GM23338 (cell line): ENCODE measurements around the gene ATP8A2. TPM values are rescaled to one million over a fixed set of nuclear protein-coding genes. Genes with fewer than 3 reads are reported as not detected.
A peak's percentile ranks its signal among the peaks of the same experiment; 100 is the strongest.

Experiments used
- ATAC-seq: fragments of 200-7000 bp; cut with Tn5 transposase; 3 replicates; pipeline ENCODE4 v1.9.1; 2020
- DNase-seq: peaks from one replicate; pipeline ENCODE4 v3.0.0-alpha.2; 2015; ENCODE audit warnings: low spot score
- H2AFZ ChIP-seq: fragments of 200-600 bp; sonication (generic); 2 replicates; pipeline ENCODE4 v1.8.0; 2016; ENCODE audit warnings: antibody characterized with exemption, mild to moderate bottlenecking, moderate library complexity
- H3F3A ChIP-seq: fragments of 200-600 bp; sonication (generic); replicated peaks from 2 replicates; pipeline ENCODE4 v1.8.0; 2017; ENCODE audit warnings: antibody characterized with exemption, mixed run types, low read depth
- H3K27ac ChIP-seq: fragments of 200-600 bp; sonication (generic); 2 replicates; pipeline ENCODE4 v1.6.1; 2016; ENCODE audit warnings: low read depth
- H3K27me3 ChIP-seq: fragments of 200-600 bp; sonication (generic); 2 replicates; pipeline ENCODE4 v1.8.0; 2016; ENCODE audit warnings: mild to moderate bottlenecking, mixed run types, moderate library complexity; ENCODE audit not compliant: insufficient read depth
- H3K36me3 ChIP-seq: fragments of 200-600 bp; sonication (generic); 2 replicates; pipeline ENCODE4 v1.8.0; 2016; ENCODE audit warnings: mild to moderate bottlenecking; ENCODE audit not compliant: insufficient read depth
- H3K4me1 ChIP-seq: fragments of 200-600 bp; sonication (generic); 2 replicates; pipeline ENCODE4 v1.8.0; 2016; ENCODE audit warnings: mild to moderate bottlenecking, moderate library complexity; ENCODE audit not compliant: insufficient read depth
- H3K4me2 ChIP-seq: fragments of 200-600 bp; sonication (generic); 2 replicates; pipeline ENCODE4 v1.7.1; 2017; ENCODE audit warnings: mixed run types
- H3K4me3 ChIP-seq: fragments of 200-600 bp; sonication (generic); 2 replicates; pipeline ENCODE4 v1.6.1; 2016; ENCODE audit warnings: mixed run types
- H3K79me2 ChIP-seq: fragments of 200-600 bp; sonication (generic); replicated peaks from 2 replicates; pipeline ENCODE4 v1.8.0; 2017; ENCODE audit warnings: mild to moderate bottlenecking; ENCODE audit not compliant: insufficient read depth
- H3K9me2 ChIP-seq: fragments of 200-600 bp; sonication (generic); 2 replicates; pipeline ENCODE4 v1.8.0; 2017; ENCODE audit not compliant: insufficient read depth
- H4K20me1 ChIP-seq: fragments of 200-600 bp; sonication (generic); replicated peaks from 2 replicates; pipeline ENCODE4 v1.8.0; 2017; ENCODE audit warnings: mild to moderate bottlenecking; ENCODE audit not compliant: insufficient read depth
- H3K27ac Mint-ChIP-seq: 2 replicates; pipeline ENCODE4 v1.8.0; 2020; ENCODE audit warnings: inconsistent platforms, mild to moderate bottlenecking, moderate library complexity, mixed read lengths
- H3K27me3 Mint-ChIP-seq: 3 replicates; pipeline ENCODE4 v1.8.0; 2022; ENCODE audit warnings: low read depth, mild to moderate bottlenecking, moderate library complexity, mixed read lengths, inconsistent platforms; ENCODE audit not compliant: insufficient read depth, poor library complexity
- H3K36me3 Mint-ChIP-seq: 3 replicates; pipeline ENCODE4 v1.8.0; 2021; ENCODE audit warnings: low read depth, mild to moderate bottlenecking, inconsistent platforms, moderate library complexity, mixed read lengths
- H3K4me1 Mint-ChIP-seq: 3 replicates; pipeline ENCODE4 v1.8.0; 2020; ENCODE audit warnings: mild to moderate bottlenecking, inconsistent platforms, mixed read lengths
- H3K4me3 Mint-ChIP-seq: 3 replicates; pipeline ENCODE4 v1.8.0; 2021; ENCODE audit warnings: moderate library complexity, mild to moderate bottlenecking, inconsistent platforms, mixed read lengths
- H3K9me3 Mint-ChIP-seq: 3 replicates; pipeline ENCODE4 v1.8.0; 2020; ENCODE audit warnings: moderate library complexity, mild to moderate bottlenecking, inconsistent platforms, mixed read lengths
- CREB1 ChIP-seq: fragments of 250-450 bp; sonication (Bioruptor Pico); IDR thresholded peaks from 2 replicates; pipeline ENCODE4 v1.5.0; 2020; ENCODE audit warnings: low read depth, mild to moderate bottlenecking, moderate library complexity
- EZH2 ChIP-seq: fragments of 200-600 bp; sonication (generic); IDR thresholded peaks from one replicate; pipeline ENCODE4 v1.8.0; 2017; ENCODE audit warnings: antibody characterized with exemption, mild to moderate bottlenecking, low read depth; ENCODE audit not compliant: unreplicated experiment
- EZH2phosphoT487 ChIP-seq: fragments of 200-600 bp; sonication (generic); IDR thresholded peaks from one replicate; pipeline ENCODE4 v1.8.1; 2018; ENCODE audit warnings: antibody characterized with exemption; ENCODE audit not compliant: unreplicated experiment
- JUNB ChIP-seq: IDR thresholded peaks from one replicate; pipeline ENCODE4 v1.6.1; 2016; ENCODE audit warnings: antibody characterized with exemption; ENCODE audit not compliant: unreplicated experiment
- POLR2AphosphoS5 ChIP-seq: IDR thresholded peaks from 2 replicates; pipeline ENCODE4 v1.6.1; 2016; ENCODE audit warnings: antibody characterized with exemption, low read depth
- ZNF114 ChIP-seq: fragments of 250-450 bp; sonication (Bioruptor Pico); IDR thresholded peaks from 2 replicates; pipeline ENCODE4 v1.5.0; 2020; ENCODE audit warnings: mild to moderate bottlenecking, moderate library complexity
- ZNF331 ChIP-seq: fragments of 250-450 bp; sonication (Bioruptor Pico); IDR thresholded peaks from 2 replicates; pipeline ENCODE4 v1.5.0; 2020; ENCODE audit warnings: low read depth, mild to moderate bottlenecking, moderate library complexity
- polyA plus RNA-seq: library from polyadenylated mRNA; unstranded; fragments of >200 nt; fragmentation: Nextera tagmentation; extraction: Ambion mirVana; gene quantifications from 2 replicates; pipeline ENCODE4 v1.2.1, GENCODE V29; 2016
- total RNA-seq: library from RNA; depleted of rRNA; stranded (reverse); fragments of >200 nt; shearing (Covaris generic); gene quantifications from 2 replicates; pipeline ENCODE4 v1.2.3, GENCODE V29; 2014
- TF ChIP-seq, protein P1 (sequence below): IDR thresholded peaks from 2 replicates; pipeline ENCODE4 v1.6.1; 2016; ENCODE audit warnings: antibody characterized with exemption
- TF ChIP-seq, protein P2 (sequence below): fragments of 250-450 bp; sonication (Bioruptor Pico); IDR thresholded peaks from 2 replicates; pipeline ENCODE4 v1.5.0; 2020; ENCODE audit warnings: mild to moderate bottlenecking, moderate library complexity
- TF ChIP-seq, protein P3 (sequence below): IDR thresholded peaks from one replicate; pipeline ENCODE4 v1.6.1; 2018; ENCODE audit warnings: antibody characterized with exemption; ENCODE audit not compliant: unreplicated experiment

The ATP8A2 gene
- total and polyA plus RNA-seq, 2 experiments from 2014 or later, result 5.7 to 8.8 TPM

DNA sequence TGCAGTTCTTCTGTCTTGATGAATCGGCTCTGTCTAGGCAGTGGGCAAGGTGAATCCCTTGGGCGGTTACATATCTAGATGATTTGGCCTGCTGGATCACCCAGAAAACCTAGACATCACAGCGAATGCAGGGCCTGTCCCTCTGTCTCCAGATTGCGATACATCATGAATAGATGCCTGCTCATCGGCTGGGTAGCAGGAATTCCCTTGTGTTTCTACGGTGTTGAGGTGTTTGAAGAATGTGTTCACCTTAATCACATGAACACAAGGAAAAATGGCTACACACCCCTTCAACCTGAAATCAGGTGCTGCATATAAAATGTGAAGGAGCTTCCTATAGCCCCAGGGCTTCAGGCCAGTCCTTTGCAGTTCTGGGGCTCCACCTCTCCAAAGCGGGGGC lies 398.8 kb downstream of the ATP8A2 start (continued):
- TF ChIP-seq, protein P1, sequence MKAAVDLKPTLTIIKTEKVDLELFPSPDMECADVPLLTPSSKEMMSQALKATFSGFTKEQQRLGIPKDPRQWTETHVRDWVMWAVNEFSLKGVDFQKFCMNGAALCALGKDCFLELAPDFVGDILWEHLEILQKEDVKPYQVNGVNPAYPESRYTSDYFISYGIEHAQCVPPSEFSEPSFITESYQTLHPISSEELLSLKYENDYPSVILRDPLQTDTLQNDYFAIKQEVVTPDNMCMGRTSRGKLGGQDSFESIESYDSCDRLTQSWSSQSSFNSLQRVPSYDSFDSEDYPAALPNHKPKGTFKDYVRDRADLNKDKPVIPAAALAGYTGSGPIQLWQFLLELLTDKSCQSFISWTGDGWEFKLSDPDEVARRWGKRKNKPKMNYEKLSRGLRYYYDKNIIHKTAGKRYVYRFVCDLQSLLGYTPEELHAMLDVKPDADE, result no peak
- TF ChIP-seq POLR2AphosphoS5 (no peak), CREB1 (CRISPR knock-in tag) (no peak), ZNF331 (CRISPR knock-in tag) (no peak)
- TF ChIP-seq, protein P2, sequence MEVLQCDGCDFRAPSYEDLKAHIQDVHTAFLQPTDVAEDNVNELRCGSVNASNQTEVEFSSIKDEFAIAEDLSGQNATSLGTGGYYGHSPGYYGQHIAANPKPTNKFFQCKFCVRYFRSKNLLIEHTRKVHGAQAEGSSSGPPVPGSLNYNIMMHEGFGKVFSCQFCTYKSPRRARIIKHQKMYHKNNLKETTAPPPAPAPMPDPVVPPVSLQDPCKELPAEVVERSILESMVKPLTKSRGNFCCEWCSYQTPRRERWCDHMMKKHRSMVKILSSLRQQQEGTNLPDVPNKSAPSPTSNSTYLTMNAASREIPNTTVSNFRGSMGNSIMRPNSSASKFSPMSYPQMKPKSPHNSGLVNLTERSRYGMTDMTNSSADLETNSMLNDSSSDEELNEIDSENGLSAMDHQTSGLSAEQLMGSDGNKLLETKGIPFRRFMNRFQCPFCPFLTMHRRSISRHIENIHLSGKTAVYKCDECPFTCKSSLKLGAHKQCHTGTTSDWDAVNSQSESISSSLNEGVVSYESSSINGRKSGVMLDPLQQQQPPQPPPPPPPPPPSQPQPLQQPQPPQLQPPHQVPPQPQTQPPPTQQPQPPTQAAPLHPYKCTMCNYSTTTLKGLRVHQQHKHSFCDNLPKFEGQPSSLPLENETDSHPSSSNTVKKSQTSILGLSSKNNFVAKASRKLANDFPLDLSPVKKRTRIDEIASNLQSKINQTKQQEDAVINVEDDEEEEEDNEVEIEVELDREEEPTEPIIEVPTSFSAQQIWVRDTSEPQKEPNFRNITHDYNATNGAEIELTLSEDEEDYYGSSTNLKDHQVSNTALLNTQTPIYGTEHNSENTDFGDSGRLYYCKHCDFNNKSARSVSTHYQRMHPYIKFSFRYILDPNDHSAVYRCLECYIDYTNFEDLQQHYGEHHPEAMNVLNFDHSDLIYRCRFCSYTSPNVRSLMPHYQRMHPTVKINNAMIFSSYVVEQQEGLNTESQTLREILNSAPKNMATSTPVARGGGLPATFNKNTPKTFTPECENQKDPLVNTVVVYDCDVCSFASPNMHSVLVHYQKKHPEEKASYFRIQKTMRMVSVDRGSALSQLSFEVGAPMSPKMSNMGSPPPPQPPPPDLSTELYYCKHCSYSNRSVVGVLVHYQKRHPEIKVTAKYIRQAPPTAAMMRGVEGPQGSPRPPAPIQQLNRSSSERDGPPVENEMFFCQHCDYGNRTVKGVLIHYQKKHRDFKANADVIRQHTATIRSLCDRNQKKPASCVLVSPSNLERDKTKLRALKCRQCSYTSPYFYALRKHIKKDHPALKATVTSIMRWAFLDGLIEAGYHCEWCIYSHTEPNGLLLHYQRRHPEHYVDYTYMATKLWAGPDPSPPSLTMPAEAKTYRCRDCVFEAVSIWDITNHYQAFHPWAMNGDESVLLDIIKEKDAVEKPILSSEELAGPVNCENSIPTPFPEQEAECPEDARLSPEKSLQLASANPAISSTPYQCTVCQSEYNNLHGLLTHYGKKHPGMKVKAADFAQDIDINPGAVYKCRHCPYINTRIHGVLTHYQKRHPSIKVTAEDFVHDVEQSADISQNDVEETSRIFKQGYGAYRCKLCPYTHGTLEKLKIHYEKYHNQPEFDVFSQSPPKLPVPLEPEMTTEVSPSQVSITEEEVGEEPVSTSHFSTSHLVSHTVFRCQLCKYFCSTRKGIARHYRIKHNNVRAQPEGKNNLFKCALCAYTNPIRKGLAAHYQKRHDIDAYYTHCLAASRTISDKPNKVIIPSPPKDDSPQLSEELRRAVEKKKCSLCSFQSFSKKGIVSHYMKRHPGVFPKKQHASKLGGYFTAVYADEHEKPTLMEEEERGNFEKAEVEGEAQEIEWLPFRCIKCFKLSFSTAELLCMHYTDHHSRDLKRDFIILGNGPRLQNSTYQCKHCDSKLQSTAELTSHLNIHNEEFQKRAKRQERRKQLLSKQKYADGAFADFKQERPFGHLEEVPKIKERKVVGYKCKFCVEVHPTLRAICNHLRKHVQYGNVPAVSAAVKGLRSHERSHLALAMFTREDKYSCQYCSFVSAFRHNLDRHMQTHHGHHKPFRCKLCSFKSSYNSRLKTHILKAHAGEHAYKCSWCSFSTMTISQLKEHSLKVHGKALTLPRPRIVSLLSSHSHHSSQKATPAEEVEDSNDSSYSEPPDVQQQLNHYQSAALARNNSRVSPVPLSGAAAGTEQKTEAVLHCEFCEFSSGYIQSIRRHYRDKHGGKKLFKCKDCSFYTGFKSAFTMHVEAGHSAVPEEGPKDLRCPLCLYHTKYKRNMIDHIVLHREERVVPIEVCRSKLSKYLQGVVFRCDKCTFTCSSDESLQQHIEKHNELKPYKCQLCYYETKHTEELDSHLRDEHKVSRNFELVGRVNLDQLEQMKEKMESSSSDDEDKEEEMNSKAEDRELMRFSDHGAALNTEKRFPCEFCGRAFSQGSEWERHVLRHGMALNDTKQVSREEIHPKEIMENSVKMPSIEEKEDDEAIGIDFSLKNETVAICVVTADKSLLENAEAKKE (CRISPR knock-in tag), result no peak

DNA sequence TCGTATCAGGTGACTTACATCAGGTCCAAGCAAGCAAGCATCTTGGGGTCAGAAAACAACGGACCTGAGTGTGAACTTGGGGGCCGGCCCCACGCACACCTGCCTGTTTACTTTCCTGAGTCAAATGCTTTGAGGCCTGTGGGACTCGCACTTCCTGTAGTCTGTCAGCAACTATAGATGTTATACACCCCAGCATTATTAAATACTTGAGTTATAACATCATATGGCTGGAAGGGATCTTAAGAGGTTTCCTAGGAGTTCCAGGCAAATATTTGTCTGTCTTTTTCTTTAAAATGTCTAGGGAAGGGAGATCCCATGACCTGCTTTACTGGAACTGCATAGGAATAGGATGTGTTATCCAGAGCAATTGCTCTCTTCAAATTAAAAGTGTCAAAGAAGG lies 399.4 kb downstream of the ATP8A2 start:
- Mint-ChIP-seq H3K4me3 (no peak overlapping the region), H3K4me1 (peaks cover 30% of the 10 kb centered on the region), H3K27ac (no peak overlapping the region), H3K27me3 (peaks cover 6% of the 10 kb centered on the region), H3K9me3 (no peaks in the 10 kb centered on the region), H3K36me3 (no peaks in the 10 kb centered on the region; the same call in 2 of the 3 replicates)
- H3K27ac ChIP-seq, result no peak overlapping the region
- H3K4me2 ChIP-seq, result peak overlapping the region; percentile 67; the same call in 1 of the 2 replicates
- no peaks in the 10 kb centered on the region for H3K36me3 ChIP-seq
- H3K79me2 ChIP-seq, result no peaks in the 10 kb centered on the region
- no peak overlapping the region for H3K4me3 ChIP-seq
- H2AFZ ChIP-seq, result no peak overlapping the region
- no peak for DNase-seq
- H3K27me3 ChIP-seq, result no peaks in the 10 kb centered on the region
- TF ChIP-seq EZH2 (no peak), ZNF114 (CRISPR knock-in tag) (no peak), EZH2phosphoT487 (no peak), JUNB (no peak)
- TF ChIP-seq, protein P1, result no peak
- TF ChIP-seq, protein P3, sequence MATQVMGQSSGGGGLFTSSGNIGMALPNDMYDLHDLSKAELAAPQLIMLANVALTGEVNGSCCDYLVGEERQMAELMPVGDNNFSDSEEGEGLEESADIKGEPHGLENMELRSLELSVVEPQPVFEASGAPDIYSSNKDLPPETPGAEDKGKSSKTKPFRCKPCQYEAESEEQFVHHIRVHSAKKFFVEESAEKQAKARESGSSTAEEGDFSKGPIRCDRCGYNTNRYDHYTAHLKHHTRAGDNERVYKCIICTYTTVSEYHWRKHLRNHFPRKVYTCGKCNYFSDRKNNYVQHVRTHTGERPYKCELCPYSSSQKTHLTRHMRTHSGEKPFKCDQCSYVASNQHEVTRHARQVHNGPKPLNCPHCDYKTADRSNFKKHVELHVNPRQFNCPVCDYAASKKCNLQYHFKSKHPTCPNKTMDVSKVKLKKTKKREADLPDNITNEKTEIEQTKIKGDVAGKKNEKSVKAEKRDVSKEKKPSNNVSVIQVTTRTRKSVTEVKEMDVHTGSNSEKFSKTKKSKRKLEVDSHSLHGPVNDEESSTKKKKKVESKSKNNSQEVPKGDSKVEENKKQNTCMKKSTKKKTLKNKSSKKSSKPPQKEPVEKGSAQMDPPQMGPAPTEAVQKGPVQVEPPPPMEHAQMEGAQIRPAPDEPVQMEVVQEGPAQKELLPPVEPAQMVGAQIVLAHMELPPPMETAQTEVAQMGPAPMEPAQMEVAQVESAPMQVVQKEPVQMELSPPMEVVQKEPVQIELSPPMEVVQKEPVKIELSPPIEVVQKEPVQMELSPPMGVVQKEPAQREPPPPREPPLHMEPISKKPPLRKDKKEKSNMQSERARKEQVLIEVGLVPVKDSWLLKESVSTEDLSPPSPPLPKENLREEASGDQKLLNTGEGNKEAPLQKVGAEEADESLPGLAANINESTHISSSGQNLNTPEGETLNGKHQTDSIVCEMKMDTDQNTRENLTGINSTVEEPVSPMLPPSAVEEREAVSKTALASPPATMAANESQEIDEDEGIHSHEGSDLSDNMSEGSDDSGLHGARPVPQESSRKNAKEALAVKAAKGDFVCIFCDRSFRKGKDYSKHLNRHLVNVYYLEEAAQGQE, result no peak
- H3K4me1 ChIP-seq, result peaks cover 26% of the 10 kb centered on the region
- no peaks in the 10 kb centered on the region for H4K20me1 ChIP-seq
- H3F3A ChIP-seq, result no peaks in the 10 kb centered on the region
- no peak for ATAC-seq
- no peaks in the 10 kb centered on the region for H3K9me2 ChIP-seq
